Measurements from ENCODE around the gene ATG14. TPM values are rescaled to one million over a fixed set of nuclear protein-coding genes. Genes with fewer than 3 reads are reported as not detected.

The ATG14 gene
- polyA plus RNA-seq, 1 of the 3 experiments (the other 2 are of a cell fraction), result 4.3 TPM

GRCh38 chr14:55388160-55388559 lies 23.5 kb downstream of the ATG14 start:
- ChIA-PET CTCF (no interaction called here), POLR2A (no interaction called here)
- Histone ChIP-seq H3K9me3 (no peaks in the 10 kb centered on the region), H3K4me2 (no peak overlapping the region), H3K36me3 (replicated peaks in 1 of 2; ENCODE audit: control insufficient read depth in 1 of 2, insufficient read depth in 2 of 2, low read length in 1 of 2) (peaks cover 3 to 8% of the 10 kb centered on the region in 2 experiments), H3K9ac (no peak overlapping the region), H2AFZ (ENCODE audit: low read depth) (no peak overlapping the region), H3K27ac (ENCODE audit: low read depth in 2 of 2, low read length in 1 of 2) (peak overlapping the region in 1 of 2 experiments; percentile 77; a peak in 2 of 4 replicates), H3K9me2 (no peaks in the 10 kb centered on the region), H3K4me1 (ENCODE audit: control insufficient read depth in 1 of 2, insufficient read depth in 2 of 2, low read depth in 1 of 2, low read length in 1 of 2) (peaks cover 0 to 13% of the 10 kb centered on the region in 2 experiments; a peak in 2 of 4 replicates), H3K4me3 (ENCODE audit: low read depth in 2 of 2, low read length in 1 of 2) (no peak overlapping the region), H3K27me3 (ENCODE audit: insufficient read depth) (no peaks in the 10 kb centered on the region), H4K20me1 (ENCODE audit: insufficient read depth) (no peaks in the 10 kb centered on the region), H3F3A (replicated peaks; ENCODE audit: insufficient read depth) (peaks cover 5% of the 10 kb centered on the region), H3K79me2 (ENCODE audit: insufficient read depth) (no peaks in the 10 kb centered on the region)
- no peak for DNase-seq
- TF ChIP-seq TEAD4 (IDR thresholded peaks at IDR 0.05; ENCODE audit: borderline replicate concordance, insufficient read depth) (0 out of 2 replicates have a peak, but pooled peaks have one; percentile 31), YY1 (IDR thresholded peaks at IDR 0.05; ENCODE audit: low read depth) (no peak), GATA2 (CRISPR knock-in tag; IDR thresholded peaks at IDR 0.05) (no peak), SIN3A (IDR thresholded peaks at IDR 0.05; ENCODE audit: borderline replicate concordance, low read depth, low read length) (no peak), SMC3 (IDR thresholded peaks at IDR 0.05; ENCODE audit: low read depth, low read length) (no peak), FOXM1 (IDR thresholded peaks at IDR 0.05; ENCODE audit: low read depth) (no peak), JUND (IDR thresholded peaks at IDR 0.05) (peak; percentile 90), RCOR1 (IDR thresholded peaks at IDR 0.05; ENCODE audit: low read length) (no peak), NRF1 (IDR thresholded peaks at IDR 0.05; ENCODE audit: low read depth, low read length) (no peak), TCF12 (IDR thresholded peaks at IDR 0.05) (peak; percentile 92), FOXJ3 (CRISPR knock-in tag; IDR thresholded peaks at IDR 0.05) (no peak), TAF1 (IDR thresholded peaks at IDR 0.05; ENCODE audit: borderline replicate concordance, low read depth, low read length) (no peak), RFX5 (IDR thresholded peaks at IDR 0.05; ENCODE audit: low read length) (no peak), ELF1 (IDR thresholded peaks at IDR 0.05) (no peak), PBX3 (IDR thresholded peaks at IDR 0.05) (peak; percentile 96), EZH2phosphoT487 (IDR thresholded peaks at IDR 0.05; ENCODE audit: borderline replicate concordance, low read depth) (no peak), MEF2A (IDR thresholded peaks at IDR 0.05; ENCODE audit: borderline replicate concordance, low read depth) (no peak), NFIC (IDR thresholded peaks at IDR 0.05; ENCODE audit: borderline replicate concordance) (peak; percentile 45; the same call in 1 of the 2 replicates), REST (IDR thresholded peaks at IDR 0.05; ENCODE audit: low read depth, low read length) (no peak), GABPA (IDR thresholded peaks at IDR 0.05; ENCODE audit: low read depth) (no peak), POLR2AphosphoS5 (IDR thresholded peaks at IDR 0.05; ENCODE audit: low read depth, low read length) (peak; percentile 39; the same call in 1 of the 2 replicates), CHD2 (IDR thresholded peaks at IDR 0.05; ENCODE audit: low read length, partially characterized antibody) (no peak), CTCF (IDR thresholded peaks at IDR 0.05) (no peak), FOSL2 (IDR thresholded peaks at IDR 0.05; ENCODE audit: borderline replicate concordance, low read depth) (peak; percentile 81), MXI1 (IDR thresholded peaks at IDR 0.05; ENCODE audit: low read depth, low read length) (no peak), EP300 (IDR thresholded peaks at IDR 0.05; ENCODE audit: borderline replicate concordance in 1 of 2, low read depth in 1 of 2, low read length in 1 of 2) (peak; percentile 45 to 86; a peak in 3 of 4 replicates), MAX (IDR thresholded peaks at IDR 0.05; ENCODE audit: low read depth) (no peak), ZBTB33 (IDR thresholded peaks at IDR 0.05; ENCODE audit: borderline replicate concordance, low read depth) (0 out of 2 replicates have a peak, but pooled peaks have one; percentile 19)

Data from SK-N-SH (cell line).